Thoracic aorta (tissue), 2 donors: ENCODE data around the gene SCAMP4. TPM values are rescaled to one million over a fixed set of nuclear protein-coding genes. Genes with fewer than 3 reads are reported as not detected.

Source experiments
- ATAC-seq: fragments of 150-250 bp; one replicate; pipeline ENCODE4 v1.8.0; 2017; ENCODE audit warnings: low read depth; ENCODE audit not compliant: insufficient number of reproducible peaks, low FRiP score
- DNase-seq: peaks from one replicate; pipeline ENCODE4 v3.0.0-alpha.2; 2020; ENCODE audit warnings: low spot score
- H3K27ac ChIP-seq, 2 donors: fragments of 200-600 bp; sonication (generic); 1 replicate in 1 of 2; 2 replicates in 1 of 2; pipeline ENCODE4 v1.5.1; 2016; ENCODE audit warnings: mild to moderate bottlenecking in 2 of 2, moderate library complexity in 2 of 2
- H3K27me3 ChIP-seq: fragments of 200-600 bp; sonication (generic); replicated peaks from 2 replicates; pipeline ENCODE4 v1.6.0; 2016; ENCODE audit warnings: mild to moderate bottlenecking; ENCODE audit not compliant: insufficient read depth
- H3K36me3 ChIP-seq: fragments of 200-600 bp; sonication (generic); one replicate; pipeline ENCODE4 v1.5.1; 2016
- H3K4me1 ChIP-seq, 2 donors: fragments of 200-600 bp; sonication (generic); 1 replicate in 1 of 2; 2 replicates in 1 of 2; pipeline versions ENCODE4 v1.5.1 to v1.6.0; 2016; ENCODE audit warnings: low read depth in 2 of 2, mild to moderate bottlenecking in 1 of 2; ENCODE audit not compliant: control insufficient read depth in 1 of 2
- H3K4me3 ChIP-seq: fragments of 200-600 bp; sonication (generic); 2 replicates; pipeline ENCODE4 v1.5.1; 2016; ENCODE audit warnings: mild to moderate bottlenecking
- H3K9me3 ChIP-seq: fragments of 200-600 bp; sonication (generic); 2 replicates; pipeline ENCODE4 v1.5.1; 2016
- total RNA-seq, 2 donors: library from RNA; depleted of rRNA; stranded (reverse); fragments of >200 nt; gene quantifications; one replicate each; pipeline versions ENCODE4 v1.1.0 to v1.2.3, GENCODE V29; 2016
- TF ChIP-seq, protein P1 (sequence below): fragments of 200-600 bp; sonication (generic); IDR thresholded peaks from one replicate; pipeline ENCODE4 v1.5.1; 2019; ENCODE audit warnings: antibody characterized with exemption

Gene SCAMP4
- total RNA-seq, 2 donors from 2014 or later = 44.1 to 73.7 TPM

DNA sequence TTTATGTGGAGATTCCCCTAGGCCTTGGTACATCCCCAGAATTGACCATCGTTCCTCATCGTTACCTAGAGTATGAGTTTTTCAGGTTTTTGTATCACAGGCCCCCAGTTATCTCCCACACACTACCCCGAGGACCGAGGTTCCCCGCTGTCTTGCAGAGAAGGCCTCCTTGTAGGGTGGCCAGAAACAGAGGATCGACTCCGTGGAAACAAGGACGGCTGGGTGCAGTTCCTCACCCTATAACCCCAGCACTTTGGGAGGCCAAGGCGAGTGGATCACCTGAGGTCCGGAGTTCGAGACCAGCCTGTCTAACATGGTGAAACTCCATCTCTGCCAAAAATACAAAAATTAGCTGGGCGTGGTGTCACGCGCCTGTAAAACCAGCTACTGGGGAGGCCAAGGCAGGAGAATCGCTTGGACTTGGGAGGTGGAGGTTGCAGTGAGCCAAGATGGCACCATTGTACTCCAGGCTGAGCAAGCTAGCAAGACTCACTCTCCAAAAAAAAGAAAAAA, 720 bp downstream of the SCAMP4 start:
- Histone ChIP-seq H3K27me3 (no peaks in the 10 kb centered on the region), H3K9me3 (no peaks in the 10 kb centered on the region), H3K36me3 (no peaks in the 10 kb centered on the region), H3K27ac (peak overlapping the region; percentile 38 to 80), H3K4me1 (peaks cover 9 to 32% of the 10 kb centered on the region in 2 donors), H3K4me3 (peak overlapping the region; percentile 79)
- DNase-seq (no peak), ATAC-seq (no peak)
- TF ChIP-seq, protein P1, sequence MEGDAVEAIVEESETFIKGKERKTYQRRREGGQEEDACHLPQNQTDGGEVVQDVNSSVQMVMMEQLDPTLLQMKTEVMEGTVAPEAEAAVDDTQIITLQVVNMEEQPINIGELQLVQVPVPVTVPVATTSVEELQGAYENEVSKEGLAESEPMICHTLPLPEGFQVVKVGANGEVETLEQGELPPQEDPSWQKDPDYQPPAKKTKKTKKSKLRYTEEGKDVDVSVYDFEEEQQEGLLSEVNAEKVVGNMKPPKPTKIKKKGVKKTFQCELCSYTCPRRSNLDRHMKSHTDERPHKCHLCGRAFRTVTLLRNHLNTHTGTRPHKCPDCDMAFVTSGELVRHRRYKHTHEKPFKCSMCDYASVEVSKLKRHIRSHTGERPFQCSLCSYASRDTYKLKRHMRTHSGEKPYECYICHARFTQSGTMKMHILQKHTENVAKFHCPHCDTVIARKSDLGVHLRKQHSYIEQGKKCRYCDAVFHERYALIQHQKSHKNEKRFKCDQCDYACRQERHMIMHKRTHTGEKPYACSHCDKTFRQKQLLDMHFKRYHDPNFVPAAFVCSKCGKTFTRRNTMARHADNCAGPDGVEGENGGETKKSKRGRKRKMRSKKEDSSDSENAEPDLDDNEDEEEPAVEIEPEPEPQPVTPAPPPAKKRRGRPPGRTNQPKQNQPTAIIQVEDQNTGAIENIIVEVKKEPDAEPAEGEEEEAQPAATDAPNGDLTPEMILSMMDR = no peak

DNA sequence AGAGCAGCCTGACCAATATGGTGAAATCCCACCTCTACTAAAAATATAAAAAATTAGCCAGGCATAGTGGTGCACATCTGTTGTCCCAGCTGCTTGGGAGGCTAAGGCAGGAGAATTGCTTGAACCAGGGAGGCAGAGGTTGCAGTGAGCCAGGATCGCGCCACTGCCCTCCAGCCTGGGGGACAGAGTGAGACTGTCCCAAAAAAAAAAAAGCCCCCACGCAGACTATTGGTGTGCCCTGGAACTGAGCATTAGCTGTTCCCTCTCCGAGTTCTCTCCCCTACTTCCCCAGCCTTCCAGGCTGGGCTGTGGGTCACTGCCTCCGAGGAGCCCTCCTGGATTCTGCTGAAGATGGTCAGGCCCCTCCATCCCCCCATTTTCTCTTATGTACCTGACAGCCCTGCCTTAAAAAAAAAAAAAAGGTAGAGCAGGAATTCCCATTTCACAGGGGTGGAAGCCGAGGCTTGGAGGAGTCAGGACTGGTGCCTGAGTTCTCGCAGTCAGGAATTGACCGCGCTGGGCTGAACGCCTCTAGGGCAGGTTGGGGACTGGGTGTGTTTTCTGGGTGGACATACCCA, 1.9 kb downstream of the SCAMP4 start:
- Histone ChIP-seq H3K36me3 (no peaks in the 10 kb centered on the region), H3K4me1 (peaks cover 9 to 32% of the 10 kb centered on the region in 2 donors), H3K27ac (no peak overlapping the region), H3K9me3 (no peaks in the 10 kb centered on the region), H3K4me3 (no peak overlapping the region), H3K27me3 (no peaks in the 10 kb centered on the region)
- ATAC-seq (no peak), DNase-seq (no peak)
- TF ChIP-seq, protein P1 = no peak

DNA sequence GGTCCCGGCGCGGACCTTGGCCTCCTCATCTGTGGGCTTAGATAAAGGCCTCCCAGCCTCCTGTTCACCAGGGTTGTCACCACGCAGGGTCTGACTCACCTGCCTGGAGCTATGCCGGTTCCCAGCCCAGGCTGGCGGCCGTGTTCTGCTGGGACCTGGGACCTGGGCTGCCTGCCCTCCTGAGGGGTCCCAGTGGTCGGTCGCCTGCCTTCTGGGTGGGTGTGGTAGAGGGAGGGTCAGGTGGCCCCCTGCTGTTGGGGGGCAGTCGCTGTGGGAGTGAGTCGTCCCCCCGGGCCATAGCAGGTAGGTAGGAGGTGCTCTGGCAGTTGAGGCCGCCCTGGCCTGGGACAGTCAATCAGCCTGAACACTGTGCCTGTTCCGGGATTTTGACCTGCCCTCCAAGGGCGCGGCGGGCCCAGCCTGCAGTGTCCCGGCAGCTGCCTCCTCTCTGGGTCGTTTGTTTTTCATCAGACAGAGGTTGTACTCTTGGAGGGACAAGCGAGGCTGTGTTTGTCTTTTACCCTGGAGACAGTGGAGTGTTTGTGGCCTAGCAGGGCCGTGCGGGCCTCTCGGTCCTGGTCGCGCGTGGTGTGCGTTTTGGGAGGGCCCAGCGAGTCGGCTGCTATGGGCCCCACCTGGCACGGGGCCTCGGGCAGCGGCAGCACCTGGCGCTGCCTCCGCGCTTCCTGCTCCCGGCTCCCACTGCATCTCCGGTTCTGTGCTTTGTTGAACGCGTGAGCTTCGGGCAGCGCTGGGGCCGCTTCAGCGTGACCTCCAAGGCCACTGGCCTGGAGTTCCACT, 2.6 kb downstream of the SCAMP4 start:
- H3K27ac ChIP-seq = no peak overlapping the region
- no peak for ATAC-seq
- H3K9me3 ChIP-seq = no peaks in the 10 kb centered on the region
- DNase-seq = no peak
- H3K36me3 ChIP-seq = peaks cover 1% of the 10 kb centered on the region
- H3K27me3 ChIP-seq = no peaks in the 10 kb centered on the region
- TF ChIP-seq, protein P1 = no peak
- no peak overlapping the region for H3K4me3 ChIP-seq
- H3K4me1 ChIP-seq = peaks cover 9 to 30% of the 10 kb centered on the region in 2 donors

DNA sequence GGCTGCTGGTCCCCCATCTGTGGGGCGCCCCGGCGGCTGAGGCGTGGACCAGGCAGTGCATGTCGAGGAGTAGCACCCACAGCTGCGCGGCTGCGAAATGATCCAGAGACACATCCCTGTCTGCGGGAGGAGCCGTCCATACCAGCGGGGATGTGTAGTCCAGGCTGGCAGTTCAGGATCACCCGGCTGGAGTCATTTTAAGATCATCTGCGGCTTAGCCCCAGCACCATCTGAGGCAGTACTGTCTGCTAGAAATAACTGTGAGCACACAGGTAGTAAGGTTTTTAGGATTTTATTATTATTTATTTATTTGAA, 3.1 kb downstream of the SCAMP4 start:
- Histone ChIP-seq H3K27me3 (no peaks in the 10 kb centered on the region), H3K36me3 (peaks cover 7% of the 10 kb centered on the region), H3K27ac (no peak overlapping the region), H3K9me3 (no peaks in the 10 kb centered on the region), H3K4me3 (no peak overlapping the region), H3K4me1 (peaks cover 9 to 25% of the 10 kb centered on the region in 2 donors)
- DNase-seq (no peak), ATAC-seq (no peak)
- TF ChIP-seq, protein P1 = no peak

DNA sequence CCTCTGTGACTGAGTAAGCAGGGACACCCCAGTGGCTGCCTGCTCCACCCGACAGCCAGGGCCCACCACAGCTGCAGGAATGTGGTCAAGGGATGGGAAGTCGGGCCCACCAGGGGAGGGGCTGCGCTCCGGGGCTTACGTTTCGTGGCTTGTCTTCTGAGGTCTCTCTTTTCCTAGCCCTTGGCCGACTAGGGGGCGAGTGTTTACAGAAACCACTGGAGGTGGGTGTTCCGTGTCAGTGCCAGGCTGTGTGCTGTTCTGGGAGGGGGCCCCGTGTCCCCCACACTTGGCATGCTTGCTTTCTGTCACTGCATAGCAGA, 4.5 kb downstream of the SCAMP4 start:
- Histone ChIP-seq H3K4me3 (no peak overlapping the region), H3K4me1 (peaks cover 5 to 11% of the 10 kb centered on the region in 2 donors), H3K27ac (no peak overlapping the region), H3K36me3 (peaks cover 11% of the 10 kb centered on the region), H3K27me3 (no peaks in the 10 kb centered on the region), H3K9me3 (no peaks in the 10 kb centered on the region)
- DNase-seq (no peak), ATAC-seq (no peak)
- TF ChIP-seq, protein P1 = no peak
